ENCODE data around the gene PALLD. TPM values are rescaled to one million over a fixed set of nuclear protein-coding genes. Genes with fewer than 3 reads are reported as not detected.

PALLD gene
- total and polyA plus RNA-seq, 2 of the 13 experiments (the other 11 are each of a cell fraction or from before 2014, with no cell fraction given) = 0.50 to 1.5 TPM

- no peak for TF ChIP-seq SRSF4 (IDR thresholded peaks at IDR 0.05; ENCODE audit: low read depth, low read length, poor library complexity, severe bottlenecking)
- no peak for TF ChIP-seq GTF3A (CRISPR knock-in tag; conservative IDR thresholded peaks at IDR 0.05)
- TF ChIP-seq ZFP41 (CRISPR knock-in tag; IDR thresholded peaks at IDR 0.05; ENCODE audit: borderline replicate concordance) = no peak
- peak; percentile 59 for TF ChIP-seq GATAD2A (CRISPR knock-in tag; IDR thresholded peaks at IDR 0.05)
- no peak for TF ChIP-seq ZNF142 (CRISPR knock-in tag; IDR thresholded peaks at IDR 0.05)
- TF ChIP-seq TSC22D2 (CRISPR knock-in tag; IDR thresholded peaks at IDR 0.05; ENCODE audit: borderline replicate concordance) = no peak
- no peak for TF ChIP-seq ZNF589 (CRISPR knock-in tag; conservative IDR thresholded peaks at IDR 0.05)
- TF ChIP-seq MIER2 (CRISPR knock-in tag; IDR thresholded peaks at IDR 0.05) = no peak
- TF ChIP-seq EEA1 (CRISPR knock-in tag; IDR thresholded peaks at IDR 0.05; ENCODE audit: borderline replicate concordance) = no peak
- peak; percentile 99 for TF ChIP-seq ZNF770 (CRISPR knock-in tag; IDR thresholded peaks at IDR 0.05)
- TF ChIP-seq SRF (IDR thresholded peaks at IDR 0.05; ENCODE audit: low read depth, low read length) = no peak
- no peak for TF ChIP-seq ZNF331 (CRISPR knock-in tag; IDR thresholded peaks at IDR 0.05)
- TF ChIP-seq, protein P1, sequence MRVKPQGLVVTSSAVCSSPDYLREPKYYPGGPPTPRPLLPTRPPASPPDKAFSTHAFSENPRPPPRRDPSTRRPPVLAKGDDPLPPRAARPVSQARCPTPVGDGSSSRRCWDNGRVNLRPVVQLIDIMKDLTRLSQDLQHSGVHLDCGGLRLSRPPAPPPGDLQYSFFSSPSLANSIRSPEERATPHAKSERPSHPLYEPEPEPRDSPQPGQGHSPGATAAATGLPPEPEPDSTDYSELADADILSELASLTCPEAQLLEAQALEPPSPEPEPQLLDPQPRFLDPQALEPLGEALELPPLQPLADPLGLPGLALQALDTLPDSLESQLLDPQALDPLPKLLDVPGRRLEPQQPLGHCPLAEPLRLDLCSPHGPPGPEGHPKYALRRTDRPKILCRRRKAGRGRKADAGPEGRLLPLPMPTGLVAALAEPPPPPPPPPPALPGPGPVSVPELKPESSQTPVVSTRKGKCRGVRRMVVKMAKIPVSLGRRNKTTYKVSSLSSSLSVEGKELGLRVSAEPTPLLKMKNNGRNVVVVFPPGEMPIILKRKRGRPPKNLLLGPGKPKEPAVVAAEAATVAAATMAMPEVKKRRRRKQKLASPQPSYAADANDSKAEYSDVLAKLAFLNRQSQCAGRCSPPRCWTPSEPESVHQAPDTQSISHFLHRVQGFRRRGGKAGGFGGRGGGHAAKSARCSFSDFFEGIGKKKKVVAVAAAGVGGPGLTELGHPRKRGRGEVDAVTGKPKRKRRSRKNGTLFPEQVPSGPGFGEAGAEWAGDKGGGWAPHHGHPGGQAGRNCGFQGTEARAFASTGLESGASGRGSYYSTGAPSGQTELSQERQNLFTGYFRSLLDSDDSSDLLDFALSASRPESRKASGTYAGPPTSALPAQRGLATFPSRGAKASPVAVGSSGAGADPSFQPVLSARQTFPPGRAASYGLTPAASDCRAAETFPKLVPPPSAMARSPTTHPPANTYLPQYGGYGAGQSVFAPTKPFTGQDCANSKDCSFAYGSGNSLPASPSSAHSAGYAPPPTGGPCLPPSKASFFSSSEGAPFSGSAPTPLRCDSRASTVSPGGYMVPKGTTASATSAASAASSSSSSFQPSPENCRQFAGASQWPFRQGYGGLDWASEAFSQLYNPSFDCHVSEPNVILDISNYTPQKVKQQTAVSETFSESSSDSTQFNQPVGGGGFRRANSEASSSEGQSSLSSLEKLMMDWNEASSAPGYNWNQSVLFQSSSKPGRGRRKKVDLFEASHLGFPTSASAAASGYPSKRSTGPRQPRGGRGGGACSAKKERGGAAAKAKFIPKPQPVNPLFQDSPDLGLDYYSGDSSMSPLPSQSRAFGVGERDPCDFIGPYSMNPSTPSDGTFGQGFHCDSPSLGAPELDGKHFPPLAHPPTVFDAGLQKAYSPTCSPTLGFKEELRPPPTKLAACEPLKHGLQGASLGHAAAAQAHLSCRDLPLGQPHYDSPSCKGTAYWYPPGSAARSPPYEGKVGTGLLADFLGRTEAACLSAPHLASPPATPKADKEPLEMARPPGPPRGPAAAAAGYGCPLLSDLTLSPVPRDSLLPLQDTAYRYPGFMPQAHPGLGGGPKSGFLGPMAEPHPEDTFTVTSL (CRISPR knock-in tag; IDR thresholded peaks at IDR 0.05; ENCODE audit: borderline replicate concordance) = peak; percentile 85; the same call in 1 of the 2 replicates
- no peak for TF ChIP-seq PRMT3 (CRISPR knock-in tag; IDR thresholded peaks at IDR 0.05; ENCODE audit: borderline replicate concordance, low read depth)
- peak; percentile 32; the same call in 1 of the 2 replicates for TF ChIP-seq HMG20A (CRISPR knock-in tag; IDR thresholded peaks at IDR 0.05; ENCODE audit: borderline replicate concordance)
- no peak for TF ChIP-seq ARNTL (CRISPR knock-in tag; IDR thresholded peaks at IDR 0.05)
- TF ChIP-seq CEBPG (CRISPR knock-in tag; IDR thresholded peaks at IDR 0.05) = peak; percentile 54
These were observed 202.5 kb downstream of the PALLD start (continued) for GRCh38 chr4:168699224-168699878.
